ENCODE results near the gene PHF21B. TPM values are rescaled to one million over a fixed set of nuclear protein-coding genes. Genes with fewer than 3 reads are reported as not detected.

PHF21B gene
- total and polyA plus RNA-seq, 2 experiments from 2014 or later: 20.6 to 149 TPM

- no peaks in the 10 kb centered on the region for H3K9me2 ChIP-seq (ENCODE audit: insufficient read depth)
- no peaks in the 10 kb centered on the region for H3K36me3 ChIP-seq (ENCODE audit: insufficient read depth)
- TF ChIP-seq CREB1 (CRISPR knock-in tag; IDR thresholded peaks at IDR 0.05; ENCODE audit: low read depth) (no peak), CTCF (conservative IDR thresholded peaks at IDR 0.05; ENCODE audit: low read depth in 2 of 2) (no peak), STAT1 (IDR thresholded peaks at IDR 0.05; ENCODE audit: unreplicated experiment) (no peak), POLR2AphosphoS5 (IDR thresholded peaks at IDR 0.05; ENCODE audit: low read depth) (no peak), ZNF114 (CRISPR knock-in tag; IDR thresholded peaks at IDR 0.05) (no peak), ZNF462 (CRISPR knock-in tag; IDR thresholded peaks at IDR 0.05) (no peak), REST (IDR thresholded peaks at IDR 0.05; ENCODE audit: unreplicated experiment) (no peak), JUNB (IDR thresholded peaks at IDR 0.05; ENCODE audit: unreplicated experiment) (no peak), ZNF331 (CRISPR knock-in tag; IDR thresholded peaks at IDR 0.05; ENCODE audit: low read depth) (no peak), NANOG (IDR thresholded peaks at IDR 0.05; ENCODE audit: borderline replicate concordance) (no peak), ETS1 (IDR thresholded peaks at IDR 0.05) (no peak), EZH2phosphoT487 (IDR thresholded peaks at IDR 0.05; ENCODE audit: unreplicated experiment) (no peak), EZH2 (IDR thresholded peaks at IDR 0.05; ENCODE audit: low read depth, unreplicated experiment) (no peak)
These were observed 161.5 kb downstream of the PHF21B start for GRCh38 chr22:44848296-44848741.

More at GRCh38 chr22:44848296-44848741, 161.5 kb downstream of the PHF21B start:
- Mint-ChIP-seq H3K4me3 (no peak overlapping the region; the same call in 2 of the 3 replicates), H3K9me3 (peaks cover 11% of the 10 kb centered on the region; the same call in 2 of the 3 replicates), H3K27me3 (ENCODE audit: insufficient read depth, low read depth, poor library complexity) (peaks cover 2% of the 10 kb centered on the region), H3K4me1 (peaks cover 6% of the 10 kb centered on the region; the same call in 1 of the 3 replicates), H3K36me3 (ENCODE audit: low read depth) (peaks cover 20% of the 10 kb centered on the region), H3K27ac (no peak overlapping the region)
- ATAC-seq (no peak), DNase-seq (ENCODE audit: low spot score) (no peak)
- Histone ChIP-seq H4K20me1 (replicated peaks; ENCODE audit: insufficient read depth) (no peaks in the 10 kb centered on the region), H2AFZ (no peak overlapping the region), H3F3A (replicated peaks; ENCODE audit: low read depth) (no peaks in the 10 kb centered on the region), H3K4me1 (ENCODE audit: insufficient read depth) (no peaks in the 10 kb centered on the region), H3K27ac (ENCODE audit: low read depth) (no peak overlapping the region), H3K4me3 (no peak overlapping the region), H3K4me2 (no peak overlapping the region), H3K27me3 (ENCODE audit: insufficient read depth) (no peaks in the 10 kb centered on the region), H3K79me2 (replicated peaks; ENCODE audit: insufficient read depth) (no peaks in the 10 kb centered on the region)
